H9 (cell line): ENCODE measurements around the gene HDGFL3. TPM values are rescaled to one million over a fixed set of nuclear protein-coding genes. Genes with fewer than 3 reads are reported as not detected.
"Not testable (repeated sequence)": the region's sequence is repeated elsewhere in the genome, so short reads cannot be mapped to it uniquely, and the experiment has no call there.

Experiments used
- DNase-seq: peaks from one replicate; pipeline ENCODE4 v3.0.0-alpha.2; 2017
- H2AFZ ChIP-seq: one replicate; pipeline ENCODE4 v1.6.1; 2013; ENCODE audit warnings: mild to moderate bottlenecking, low read length, control low read depth, moderate library complexity
- H2AK5ac ChIP-seq: 2 replicates; pipeline ENCODE4 v1.6.1; 2013; ENCODE audit warnings: low read length, control low read depth, mixed read lengths; ENCODE audit not compliant: insufficient read length
- H2BK120ac ChIP-seq: one replicate; pipeline ENCODE4 v1.6.1; 2013; ENCODE audit warnings: low read depth, mild to moderate bottlenecking, low read length, control low read depth, inconsistent platforms; ENCODE audit not compliant: poor library complexity, severe bottlenecking
- H2BK12ac ChIP-seq: 2 replicates; pipeline ENCODE4 v1.6.1; 2013; ENCODE audit warnings: low read length, control low read depth, mixed read lengths, low read depth; ENCODE audit not compliant: insufficient read length
- H2BK15ac ChIP-seq: 2 replicates; pipeline ENCODE4 v1.6.1; 2013; ENCODE audit warnings: low read depth, low read length, control low read depth
- H2BK20ac ChIP-seq: one replicate; pipeline ENCODE4 v1.6.1; 2013; ENCODE audit warnings: low read depth, mild to moderate bottlenecking, low read length, control low read depth, inconsistent platforms; ENCODE audit not compliant: poor library complexity, severe bottlenecking
- H2BK5ac ChIP-seq: 2 replicates; pipeline ENCODE4 v1.6.1; 2013; ENCODE audit warnings: low read length, control low read depth, mixed read lengths; ENCODE audit not compliant: insufficient read length
- H3K14ac ChIP-seq: 2 replicates; pipeline ENCODE4 v1.6.1; 2013; ENCODE audit warnings: low read length, control low read depth; ENCODE audit not compliant: insufficient read depth
- H3K18ac ChIP-seq: 2 replicates; pipeline ENCODE4 v1.6.1; 2013; ENCODE audit warnings: low read depth, mild to moderate bottlenecking, mixed read lengths, low read length, control low read depth; ENCODE audit not compliant: insufficient read length
- H3K23ac ChIP-seq: 2 replicates; pipeline ENCODE4 v1.6.1; 2013; ENCODE audit warnings: low read length, control low read depth, mixed read lengths, low read depth; ENCODE audit not compliant: insufficient read length
- H3K23me2 ChIP-seq: 2 replicates; pipeline ENCODE4 v1.6.1; 2013; ENCODE audit warnings: low read depth, mild to moderate bottlenecking, mixed read lengths, low read length, control low read depth; ENCODE audit not compliant: insufficient read length, poor library complexity, severe bottlenecking
- H3K27ac ChIP-seq: 2 replicates; pipeline ENCODE4 v1.5.1; 2013; ENCODE audit warnings: low read length, control low read depth, mixed read lengths, low read depth; ENCODE audit not compliant: insufficient read length
- H3K27me3 ChIP-seq: 2 replicates; pipeline ENCODE4 v1.6.1; 2013; ENCODE audit warnings: low read length, control low read depth, inconsistent platforms; ENCODE audit not compliant: insufficient read depth
- H3K4ac ChIP-seq: 2 replicates; pipeline ENCODE4 v1.6.1; 2013; ENCODE audit warnings: low read depth, mild to moderate bottlenecking, control low read depth, inconsistent platforms, low read length, moderate library complexity
- H3K4me1 ChIP-seq: 2 replicates; pipeline ENCODE4 v1.6.1; 2013; ENCODE audit warnings: low read length, control low read depth, inconsistent platforms; ENCODE audit not compliant: insufficient read depth
- H3K4me2 ChIP-seq: 2 replicates; pipeline ENCODE4 v1.6.1; 2013; ENCODE audit warnings: low read length, control low read depth, mixed read lengths; ENCODE audit not compliant: insufficient read length, insufficient read depth
- H3K56ac ChIP-seq: 2 replicates; pipeline ENCODE4 v1.6.1; 2013; ENCODE audit warnings: low read depth, mild to moderate bottlenecking, mixed read lengths, low read length, control low read depth; ENCODE audit not compliant: insufficient read length
- H3K79me1 ChIP-seq: 2 replicates; pipeline ENCODE4 v1.6.1; 2013; ENCODE audit warnings: low read depth, mild to moderate bottlenecking, moderate library complexity, low read length, control low read depth, inconsistent platforms; ENCODE audit not compliant: insufficient read depth, poor library complexity, severe bottlenecking
- H3K79me2 ChIP-seq: 2 replicates; pipeline ENCODE4 v1.6.1; 2013; ENCODE audit warnings: low read length, control low read depth, inconsistent platforms; ENCODE audit not compliant: insufficient read depth
- H3K9ac ChIP-seq: 2 replicates; pipeline ENCODE4 v1.6.1; 2013; ENCODE audit warnings: low read length, control low read depth, mixed read lengths; ENCODE audit not compliant: insufficient read length; ENCODE audit errors: extremely low read depth
- H3K9me3 ChIP-seq: one replicate; pipeline ENCODE4 v1.6.1; 2013; ENCODE audit warnings: low read depth, low read length, inconsistent platforms; ENCODE audit not compliant: control insufficient read depth
- H3T11ph ChIP-seq: one replicate; pipeline ENCODE4 v1.6.1; 2013; ENCODE audit warnings: mild to moderate bottlenecking, low read length, control low read depth, inconsistent platforms
- H4K20me1 ChIP-seq: one replicate; pipeline ENCODE4 v1.6.1; 2013; ENCODE audit not compliant: control insufficient read depth, insufficient read length, insufficient read depth
- H4K5ac ChIP-seq: 2 replicates; pipeline ENCODE4 v1.6.1; 2013; ENCODE audit warnings: low read depth, mild to moderate bottlenecking, mixed read lengths, low read length, control low read depth; ENCODE audit not compliant: insufficient read length
- H4K8ac ChIP-seq: replicated peaks from 2 replicates; pipeline ENCODE4 v1.6.1; 2013; ENCODE audit warnings: low read length, control low read depth, mixed read lengths, low read depth; ENCODE audit not compliant: insufficient read length
- H4K91ac ChIP-seq: 2 replicates; pipeline ENCODE4 v1.6.1; 2013; ENCODE audit warnings: low read depth, mild to moderate bottlenecking, moderate library complexity, mixed read lengths, low read length, control low read depth; ENCODE audit not compliant: insufficient read length
- H3K27ac Mint-ChIP-seq, 3 experiments: 2 replicates in 2 of 3; 3 replicates in 1 of 3; pipeline ENCODE4 v1.8.0; 2020 to 2021; ENCODE audit warnings: mixed read lengths in 3 of 3, mild to moderate bottlenecking in 1 of 3, moderate library complexity in 1 of 3
- H3K27me3 Mint-ChIP-seq: 2 replicates; pipeline ENCODE4 v1.8.0; 2021; ENCODE audit warnings: low read depth, mild to moderate bottlenecking, moderate library complexity, mixed read lengths
- H3K36me3 Mint-ChIP-seq, 3 experiments: 2 replicates in 2 of 3; 3 replicates in 1 of 3; pipeline ENCODE4 v1.8.0; 2020 to 2021; ENCODE audit warnings: low read depth in 3 of 3, mixed read lengths in 3 of 3; ENCODE audit not compliant: insufficient read depth in 1 of 3
- H3K4me1 Mint-ChIP-seq, 2 experiments: 2 replicates each; pipeline ENCODE4 v1.8.0; 2020; ENCODE audit warnings: mixed read lengths in 2 of 2
- H3K4me3 Mint-ChIP-seq, 2 experiments: 2 replicates in 1 of 2; 3 replicates in 1 of 2; pipeline ENCODE4 v1.8.0; 2020 to 2021; ENCODE audit warnings: mild to moderate bottlenecking in 2 of 2, mixed read lengths in 2 of 2, moderate library complexity in 1 of 2
- H3K9me3 Mint-ChIP-seq, 2 experiments: 2 replicates in 1 of 2; 3 replicates in 1 of 2; pipeline ENCODE4 v1.8.0; 2020; ENCODE audit warnings: mild to moderate bottlenecking in 2 of 2, mixed read lengths in 2 of 2, moderate library complexity in 1 of 2
- WGBS: extraction: QIAGEN DNeasy Blood & Tissue Kit; methylation state at CpG from one replicate; pipeline ENCODE4 v1.1.7; 2013; ENCODE audit warnings: missing lambda C conversion rate, low lambda C conversion rate, mixed read lengths; ENCODE audit not compliant: insufficient read length; ENCODE audit errors: extremely low coverage; 5-methylcytosine and 5-hydroxymethylcytosine counted together
- total RNA-seq: library from RNA; stranded (reverse); gene quantifications from 2 replicates; pipeline ENCODE4 v1.2.1, GENCODE V29; 2021
- TF ChIP-seq, protein P1 (sequence below): fragments of 200-600 bp; sonication (generic); conservative IDR thresholded peaks from 3 replicates; pipeline ENCODE4 v1.8.0; 2021; ENCODE audit warnings: antibody characterized with exemption, mild to moderate bottlenecking

The HDGFL3 gene
- total RNA-seq, 1 experiment from 2014 or later: 120 TPM

DNA sequence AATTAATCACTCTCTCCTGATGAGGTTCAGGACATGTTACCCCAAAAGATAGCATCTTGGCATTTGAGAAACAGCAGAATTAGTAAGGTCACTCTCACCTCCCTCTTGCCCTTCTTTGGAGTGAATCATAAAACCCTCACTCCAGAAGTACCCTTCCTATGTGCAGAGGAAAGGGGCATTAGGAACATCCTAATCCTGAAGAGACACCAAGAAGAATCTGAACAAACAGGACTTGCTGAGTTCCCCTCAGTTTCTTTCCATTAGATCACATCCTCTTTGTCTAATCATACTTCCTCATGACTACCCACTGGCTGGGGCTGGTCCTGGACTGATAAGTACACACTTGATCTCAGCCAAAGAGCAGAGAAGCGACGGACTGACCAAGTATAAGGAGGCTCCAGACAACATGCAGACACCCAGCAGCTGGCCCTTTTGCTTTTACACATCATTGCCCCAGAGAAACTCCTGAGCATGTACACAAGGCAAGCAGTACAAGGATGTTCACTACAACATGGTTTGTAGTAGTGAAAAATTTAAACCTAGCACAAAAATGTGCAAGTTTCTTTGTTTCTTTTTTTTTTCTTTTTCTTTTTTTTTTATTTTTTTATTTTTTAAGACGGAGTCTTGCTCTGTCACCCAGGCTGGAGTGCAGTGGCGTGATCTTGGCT lies 115.2 kb downstream of the HDGFL3 start:
- H2BK5ac ChIP-seq: no peak overlapping the region
- no peaks in the 10 kb centered on the region for H3K9me3 ChIP-seq
- H3K4me1 ChIP-seq: no peaks in the 10 kb centered on the region; the same call in 1 of the 2 replicates
- no peaks in the 10 kb centered on the region for H3K27me3 ChIP-seq
- H3K4me2 ChIP-seq: no peak overlapping the region
- H3K27ac ChIP-seq: no peak overlapping the region
- H3K14ac ChIP-seq: no peak overlapping the region
- H3K79me2 ChIP-seq: no peaks in the 10 kb centered on the region
- H2BK120ac ChIP-seq: no peak overlapping the region
- no peak overlapping the region for H2BK15ac ChIP-seq
- H3K27ac Mint-ChIP-seq: no peak overlapping the region; a peak in 1 of 7 replicates
- H3K23ac ChIP-seq: no peak overlapping the region
- DNase-seq: no peak
- H3K4me3 Mint-ChIP-seq: no peak overlapping the region
- no peak overlapping the region for H4K91ac ChIP-seq
- H3K4ac ChIP-seq: no peak overlapping the region
- H3T11ph ChIP-seq: no peak overlapping the region
- H3K56ac ChIP-seq: no peak overlapping the region
- no peaks in the 10 kb centered on the region for H4K20me1 ChIP-seq
- H2AK5ac ChIP-seq: no peak overlapping the region
- TF ChIP-seq, protein P1, sequence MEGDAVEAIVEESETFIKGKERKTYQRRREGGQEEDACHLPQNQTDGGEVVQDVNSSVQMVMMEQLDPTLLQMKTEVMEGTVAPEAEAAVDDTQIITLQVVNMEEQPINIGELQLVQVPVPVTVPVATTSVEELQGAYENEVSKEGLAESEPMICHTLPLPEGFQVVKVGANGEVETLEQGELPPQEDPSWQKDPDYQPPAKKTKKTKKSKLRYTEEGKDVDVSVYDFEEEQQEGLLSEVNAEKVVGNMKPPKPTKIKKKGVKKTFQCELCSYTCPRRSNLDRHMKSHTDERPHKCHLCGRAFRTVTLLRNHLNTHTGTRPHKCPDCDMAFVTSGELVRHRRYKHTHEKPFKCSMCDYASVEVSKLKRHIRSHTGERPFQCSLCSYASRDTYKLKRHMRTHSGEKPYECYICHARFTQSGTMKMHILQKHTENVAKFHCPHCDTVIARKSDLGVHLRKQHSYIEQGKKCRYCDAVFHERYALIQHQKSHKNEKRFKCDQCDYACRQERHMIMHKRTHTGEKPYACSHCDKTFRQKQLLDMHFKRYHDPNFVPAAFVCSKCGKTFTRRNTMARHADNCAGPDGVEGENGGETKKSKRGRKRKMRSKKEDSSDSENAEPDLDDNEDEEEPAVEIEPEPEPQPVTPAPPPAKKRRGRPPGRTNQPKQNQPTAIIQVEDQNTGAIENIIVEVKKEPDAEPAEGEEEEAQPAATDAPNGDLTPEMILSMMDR: no peak
- no peaks in the 10 kb centered on the region for H3K23me2 ChIP-seq
- no peaks in the 10 kb centered on the region for H3K9me3 Mint-ChIP-seq
- no peaks in the 10 kb centered on the region for H3K79me1 ChIP-seq
- no peak overlapping the region for H3K9ac ChIP-seq
- no peak overlapping the region for H2BK20ac ChIP-seq
- no peak overlapping the region for H2BK12ac ChIP-seq
- H3K27me3 Mint-ChIP-seq: peaks cover 13% of the 10 kb centered on the region
- H3K36me3 Mint-ChIP-seq: no peaks in the 10 kb centered on the region
- no peak overlapping the region for H4K5ac ChIP-seq
- no CpG with 5 or more reads among the region's 4 CpGs for WGBS
- H3K4me1 Mint-ChIP-seq: no peaks in the 10 kb centered on the region
- no peak overlapping the region for H3K18ac ChIP-seq
- H2AFZ ChIP-seq: no peak overlapping the region
- no peak overlapping the region for H4K8ac ChIP-seq

DNA sequence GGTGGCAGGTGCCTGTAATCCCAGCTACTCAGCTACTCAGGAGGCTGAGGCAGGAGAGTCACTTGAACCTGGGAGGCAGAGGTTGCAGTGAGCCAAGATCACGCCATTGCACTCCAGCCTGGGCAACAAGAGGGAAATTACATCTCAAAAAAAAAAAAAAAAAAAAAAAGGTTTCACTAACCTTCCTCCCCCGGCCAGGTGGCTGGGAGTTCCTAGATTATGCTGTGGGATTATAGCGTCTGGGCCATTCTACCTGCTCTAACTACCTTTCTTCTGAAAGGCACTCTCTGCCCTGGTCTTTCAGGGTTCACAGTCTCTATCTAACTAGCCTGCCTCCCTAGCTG lies 115.7 kb downstream of the HDGFL3 start:
- H2BK12ac ChIP-seq, H3K9me3 ChIP-seq, H2BK5ac ChIP-seq, H4K8ac ChIP-seq, H3K79me1 ChIP-seq, DNase-seq, H3K4me2 ChIP-seq, H3K36me3 Mint-ChIP-seq, H2BK15ac ChIP-seq, H3K9me3 Mint-ChIP-seq, H3K4me1 ChIP-seq, H3K27me3 ChIP-seq, H2AFZ ChIP-seq, H2BK20ac ChIP-seq, H2BK120ac ChIP-seq, H3K14ac ChIP-seq, H4K20me1 ChIP-seq, H3K4me3 Mint-ChIP-seq, H3K23me2 ChIP-seq, H3K27ac ChIP-seq, H3K9ac ChIP-seq, H3T11ph ChIP-seq, H3K27ac Mint-ChIP-seq, H3K23ac ChIP-seq, H3K4ac ChIP-seq, H3K79me2 ChIP-seq, H4K91ac ChIP-seq, H3K4me1 Mint-ChIP-seq, H2AK5ac ChIP-seq, H3K18ac ChIP-seq, H3K56ac ChIP-seq, H4K5ac ChIP-seq: not testable (repeated sequence)
- no CpG with 5 or more reads among the region's 3 CpGs for WGBS
- H3K27me3 Mint-ChIP-seq: peaks cover 10% of the 10 kb centered on the region
